GM12875 (cell line): ENCODE results near the gene ERICH2.
"Not testable (repeated sequence)": the region's sequence is repeated elsewhere in the genome, so short reads cannot be mapped to it uniquely, and the experiment has no call there.

ENCODE experiments used
- H3K4me3 ChIP-seq: one replicate; pipeline ENCODE4 v1.5.1; 2011; ENCODE audit warnings: low read depth, low read length, control low read depth
- CTCF ChIP-seq: IDR thresholded peaks from 2 replicates; pipeline ENCODE4 v1.5.1; 2011; ENCODE audit warnings: low read depth, mild to moderate bottlenecking, control low read depth, inconsistent platforms, low read length, moderate library complexity, borderline replicate concordance; ENCODE audit not compliant: insufficient read depth

Gene ERICH2

DNA sequence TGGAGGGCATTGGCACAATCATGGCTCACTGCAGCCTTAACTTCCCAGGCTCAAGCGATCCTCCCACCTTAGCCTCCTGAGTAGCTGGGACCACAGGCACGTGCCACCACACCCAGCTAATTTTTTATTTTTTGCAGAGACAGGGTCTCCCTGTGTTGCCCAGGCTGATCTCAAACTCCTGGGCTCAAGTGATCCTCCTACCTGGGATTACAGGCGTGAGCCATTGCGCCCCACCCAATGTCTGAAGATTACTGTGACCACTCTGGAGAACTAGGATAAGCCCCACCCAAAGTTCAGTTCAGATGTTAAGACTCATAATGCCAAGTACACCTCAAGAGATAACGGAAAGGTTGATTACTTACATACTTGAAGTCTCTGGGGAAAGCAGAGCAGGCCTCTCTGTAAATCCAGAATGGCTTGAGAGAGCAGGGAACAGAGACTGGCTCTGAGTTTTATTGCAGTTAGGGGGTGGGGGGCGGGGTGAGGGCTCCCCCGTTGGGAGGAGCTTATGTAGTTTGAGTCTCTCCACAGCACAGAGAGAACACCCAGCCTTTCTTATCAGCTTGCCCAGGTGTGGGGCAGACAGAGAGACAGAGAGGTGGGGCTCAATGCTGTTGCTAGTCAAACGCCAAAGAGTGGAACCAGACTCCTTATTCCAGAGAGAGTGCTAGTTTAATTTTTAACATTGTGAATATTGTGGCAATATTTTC, 26.5 kb upstream of the ERICH2 start:
- H3K4me3 ChIP-seq, result no peak overlapping the region
- no peak for TF ChIP-seq CTCF

DNA sequence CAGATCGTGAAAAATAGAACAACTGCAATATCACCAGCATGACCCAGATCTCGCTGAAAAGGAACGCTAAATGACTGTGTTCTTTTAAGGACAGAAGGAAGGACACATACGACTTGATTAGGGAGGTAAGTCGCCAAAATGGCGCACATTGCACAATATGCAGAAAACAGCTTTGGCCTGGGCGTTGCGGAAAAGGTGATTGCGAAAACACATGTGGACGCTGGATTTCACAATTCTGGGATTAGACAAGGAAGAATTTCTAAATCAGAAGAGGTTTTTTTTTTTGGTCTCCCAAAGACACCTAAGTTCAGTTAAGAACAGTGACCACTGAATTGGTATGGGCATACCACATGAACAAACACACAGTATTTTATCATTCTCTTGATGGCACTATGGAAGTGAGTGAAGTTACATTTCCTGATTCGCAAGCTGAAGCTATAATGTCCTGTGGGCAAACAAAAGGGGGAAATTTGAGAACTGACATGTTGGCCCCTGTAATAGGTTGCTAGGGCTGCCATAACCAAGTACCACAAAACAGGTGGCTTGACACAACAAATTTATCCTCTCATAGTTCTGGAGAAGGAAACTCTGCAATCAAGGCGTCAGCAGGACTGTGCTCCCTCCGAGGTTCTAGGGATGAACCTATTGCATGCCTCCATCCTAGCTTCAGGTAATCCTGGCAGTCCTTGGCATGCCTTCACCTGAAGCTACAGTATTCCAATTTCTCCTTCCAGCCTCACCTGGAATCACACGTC, 25.8 kb upstream of the ERICH2 start:
- no peak for TF ChIP-seq CTCF
- H3K4me3 ChIP-seq, result no peak overlapping the region

- no peak overlapping the region for H3K4me3 ChIP-seq
- TF ChIP-seq CTCF, result no peak
Observed at GRCh38 chr2:170745305-170745704, 24.9 kb upstream of the ERICH2 start.

GRCh38 chr2:170747921-170748320, 22.3 kb upstream of the ERICH2 start:
- no peak overlapping the region for H3K4me3 ChIP-seq
- TF ChIP-seq CTCF, result no peak

GRCh38 chr2:170751555-170751954, 18.6 kb upstream of the ERICH2 start:
- not testable (repeated sequence) for H3K4me3 ChIP-seq

GRCh38 chr2:170761572-170761971, 8.6 kb upstream of the ERICH2 start:
- no peak for TF ChIP-seq CTCF
- no peak overlapping the region for H3K4me3 ChIP-seq

DNA sequence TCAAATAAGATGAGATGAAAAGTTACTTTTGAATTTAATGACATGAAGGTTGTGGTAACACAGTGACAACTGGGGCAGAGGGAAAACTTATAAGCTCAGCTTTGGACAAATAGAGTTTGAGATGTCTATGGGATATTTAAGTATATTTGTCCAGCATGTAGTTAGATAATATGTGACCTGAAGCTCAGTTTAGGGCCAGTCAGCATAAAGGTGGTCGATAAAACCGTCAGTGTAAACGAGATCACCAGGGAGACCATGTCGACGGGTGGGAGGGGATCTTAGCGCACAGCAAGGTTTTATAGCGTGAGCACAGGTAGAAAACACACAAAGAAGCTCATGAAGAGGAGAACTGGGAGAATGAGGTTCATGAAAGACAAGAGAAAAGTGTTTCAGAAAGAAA, 7.4 kb upstream of the ERICH2 start:
- no peak for TF ChIP-seq CTCF

More for the DNA sequence above, 7.4 kb upstream of the ERICH2 start:
- no peak overlapping the region for H3K4me3 ChIP-seq
